Measurements from ENCODE around the gene ACTL6A.

- TF ChIP-seq CTCF (IDR thresholded peaks at IDR 0.05) (no peak), POLR2A (IDR thresholded peaks at IDR 0.05) (no peak), EP300 (IDR thresholded peaks at IDR 0.05) (no peak)
These were observed 48.9 kb upstream of the ACTL6A start for GRCh38 chr3:179513862-179514261.
